ENCODE measurements around the gene ARNT2. TPM values are rescaled to one million over a fixed set of nuclear protein-coding genes. Genes with fewer than 3 reads are reported as not detected.
"Not testable (repeated sequence)": the region's sequence is repeated elsewhere in the genome, so short reads cannot be mapped to it uniquely, and the experiment has no call there.

ARNT2 gene
- total and polyA plus RNA-seq, 4 donors, result 0.63 to 16.2 (median 4.9) TPM

DNA sequence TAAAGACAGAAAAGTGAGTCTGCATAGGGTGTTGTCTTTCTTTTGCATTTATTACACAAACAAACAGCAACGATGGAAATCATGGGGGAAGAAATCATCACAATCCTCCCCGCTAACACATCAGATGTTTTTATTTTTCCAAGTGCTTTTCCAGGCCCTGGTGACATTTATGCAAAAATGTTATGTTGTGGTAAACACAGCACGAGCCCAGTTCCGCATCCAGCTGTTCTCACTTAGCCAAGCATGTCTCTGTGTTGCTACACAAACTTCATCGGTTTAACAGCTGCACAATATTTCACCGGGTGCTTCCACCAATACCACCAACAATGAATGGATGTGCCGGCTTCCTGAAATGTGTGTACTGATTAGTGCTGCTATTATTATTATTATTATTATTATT, 237.2 kb downstream of the ARNT2 start:
- H3K27ac ChIP-seq (ENCODE audit: low read depth in 1 of 2, low read length in 2 of 2), result no peak overlapping the region
- no peaks in the 10 kb centered on the region for H3K27me3 ChIP-seq (ENCODE audit: control insufficient read depth in 1 of 2, insufficient read depth in 2 of 2, low read length in 1 of 2)
- H3K36me3 ChIP-seq (ENCODE audit: control insufficient read depth in 1 of 2, insufficient read depth in 2 of 2, low read length in 1 of 2), result no peaks in the 10 kb centered on the region
- peaks cover 6% of the 10 kb centered on the region for H3K9me3 ChIP-seq (ENCODE audit: control insufficient read depth, low read length)
- DNase-seq (no peak), ATAC-seq (ENCODE audit: low FRiP score) (no peak)
- H3K4me3 ChIP-seq (ENCODE audit: low read length in 2 of 2), result no peak overlapping the region
- intact Hi-C loops (cut with DNase I), result no loop called here
- WGBS, 2 donors, result 92 to 95% methylated on average over 7 of the region's 7 CpGs
- no peaks in the 10 kb centered on the region for H3K4me1 ChIP-seq (ENCODE audit: control insufficient read depth in 1 of 2, insufficient read depth in 2 of 2, low read length in 2 of 2)

DNA sequence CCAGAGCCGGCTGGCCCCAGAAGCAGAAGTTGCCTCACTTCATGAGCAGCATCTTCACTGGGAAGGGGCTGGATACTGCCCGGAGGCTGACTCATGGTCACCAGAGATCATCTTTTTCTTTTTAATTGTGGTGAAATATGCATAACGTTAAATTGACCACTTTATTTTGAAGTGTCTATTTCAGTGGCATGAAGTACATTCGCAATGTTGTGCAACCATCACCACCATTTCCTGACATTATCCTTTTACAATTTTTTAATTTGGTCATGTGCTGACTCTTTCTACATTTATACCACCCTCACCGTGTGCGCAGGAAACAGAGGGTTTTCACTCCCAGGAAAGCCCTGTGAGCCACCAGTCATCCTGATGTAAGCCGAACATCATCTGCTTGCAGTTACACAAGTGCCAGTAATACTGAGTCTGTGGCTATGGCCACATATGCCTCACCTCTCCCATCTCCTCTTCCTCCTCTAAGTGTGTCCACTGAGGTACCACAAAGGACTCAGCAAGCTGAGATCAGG, 239.3 kb downstream of the ARNT2 start:
- Histone ChIP-seq H3K9me3 (ENCODE audit: control insufficient read depth, low read length) (peaks cover 6% of the 10 kb centered on the region), H3K27me3 (ENCODE audit: control insufficient read depth in 1 of 2, insufficient read depth in 2 of 2, low read length in 1 of 2) (no peaks in the 10 kb centered on the region), H3K27ac (ENCODE audit: low read depth in 1 of 2, low read length in 2 of 2) (no peak overlapping the region), H3K4me3 (ENCODE audit: low read length in 2 of 2) (no peak overlapping the region), H3K36me3 (ENCODE audit: control insufficient read depth in 1 of 2, insufficient read depth in 2 of 2, low read length in 1 of 2) (no peaks in the 10 kb centered on the region), H3K4me1 (ENCODE audit: control insufficient read depth in 1 of 2, insufficient read depth in 2 of 2, low read length in 2 of 2) (no peaks in the 10 kb centered on the region)
- DNase-seq, result no peak
- WGBS, 2 donors, result 73 to 80% methylated on average over 7 of the region's 7 CpGs
- intact Hi-C loops (cut with DNase I), result no loop called here
- no peak for ATAC-seq (ENCODE audit: low FRiP score)

DNA sequence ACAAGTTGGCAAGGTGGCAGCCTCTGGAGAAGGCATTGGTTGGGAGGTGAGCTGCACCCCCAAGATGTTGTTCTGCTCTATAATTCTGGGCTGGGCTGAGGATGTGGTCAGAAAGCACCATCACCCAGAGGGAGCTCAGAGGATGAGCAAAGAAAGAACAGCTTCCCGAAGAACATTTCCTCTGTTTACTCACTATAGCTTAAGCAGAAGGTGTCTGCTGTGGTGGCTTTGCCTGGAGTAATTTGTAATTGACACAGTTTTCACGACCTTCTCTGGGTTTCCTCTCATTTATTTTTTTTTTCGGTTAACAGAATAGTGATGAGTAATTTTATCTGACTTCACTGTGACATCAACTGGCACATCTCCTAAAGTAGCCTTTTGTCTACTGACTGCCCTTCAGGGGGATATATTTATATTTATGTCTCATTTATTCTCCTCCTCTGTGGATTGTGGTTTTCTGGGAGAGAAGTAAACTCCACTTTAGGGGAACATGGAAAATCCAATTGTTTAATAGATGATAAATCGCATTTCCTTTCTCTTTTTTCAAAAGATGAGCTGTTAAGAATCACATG, 241.4 kb downstream of the ARNT2 start:
- Histone ChIP-seq H3K9me3 (ENCODE audit: control insufficient read depth, low read length) (peaks cover 4% of the 10 kb centered on the region), H3K4me3 (ENCODE audit: low read length in 2 of 2) (no peak overlapping the region), H3K4me1 (ENCODE audit: control insufficient read depth in 1 of 2, insufficient read depth in 2 of 2, low read length in 2 of 2) (no peaks in the 10 kb centered on the region), H3K27ac (ENCODE audit: low read depth in 1 of 2, low read length in 2 of 2) (no peak overlapping the region), H3K27me3 (ENCODE audit: control insufficient read depth in 1 of 2, insufficient read depth in 2 of 2, low read length in 1 of 2) (no peaks in the 10 kb centered on the region), H3K36me3 (ENCODE audit: control insufficient read depth in 1 of 2, insufficient read depth in 2 of 2, low read length in 1 of 2) (no peaks in the 10 kb centered on the region)
- no peak for ATAC-seq (ENCODE audit: low FRiP score)
- WGBS, 2 donors, result 84% methylated on average over 4 of the region's 4 CpGs
- intact Hi-C loops (cut with DNase I), result no loop called here
- no peak for DNase-seq

DNA sequence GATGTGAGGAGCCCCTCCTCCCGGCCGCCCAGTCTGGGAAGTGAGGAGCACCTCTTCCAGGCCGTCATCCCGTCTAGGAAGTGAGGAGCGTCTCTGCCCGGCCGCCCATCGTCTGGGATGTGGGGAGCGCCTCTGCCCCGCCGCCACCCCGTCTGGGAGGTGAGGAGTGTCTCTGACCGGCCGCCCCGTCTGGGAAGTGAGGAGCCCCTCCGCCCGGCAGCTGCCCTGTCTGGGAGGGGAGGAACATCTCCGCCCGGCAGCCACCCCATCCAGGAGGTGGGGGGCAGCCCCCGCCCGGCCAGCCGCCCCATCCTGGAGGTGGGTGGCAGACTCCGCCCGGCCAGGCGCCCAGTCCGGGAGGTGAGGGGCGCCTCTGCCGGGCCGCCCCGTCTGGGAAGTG, 243.2 kb downstream of the ARNT2 start:
- H3K36me3 ChIP-seq (ENCODE audit: control insufficient read depth in 1 of 2, insufficient read depth in 2 of 2, low read length in 1 of 2); ATAC-seq (ENCODE audit: low FRiP score); H3K4me3 ChIP-seq (ENCODE audit: low read length in 2 of 2); H3K4me1 ChIP-seq (ENCODE audit: control insufficient read depth in 1 of 2, insufficient read depth in 2 of 2, low read length in 2 of 2); H3K9me3 ChIP-seq (ENCODE audit: control insufficient read depth, low read length); intact Hi-C loops (cut with DNase I); H3K27me3 ChIP-seq (ENCODE audit: control insufficient read depth in 1 of 2, insufficient read depth in 2 of 2, low read length in 1 of 2); DNase-seq; H3K27ac ChIP-seq (ENCODE audit: low read depth in 1 of 2, low read length in 2 of 2): not testable (repeated sequence)
- WGBS, 2 donors, result 95 to 96% methylated on average over 27 to 30 of the region's 30 CpGs

Small RNA genes lying within 50 kb of the gene (microRNA-seq; reads per million reads assigned to microRNA genes)
- 0 to 2.0 reads per million in 2 donors for gene MIR5572

Other genes starting within 250 kb of the ARNT2 start
- under 1 TPM in 1 of 2 donors, not detected in 1; 0.21 TPM for gene CTXND1, start 152.2 kb upstream of the ARNT2 start, total RNA-seq
- gene CTXND1, start 152.2 kb upstream of the ARNT2 start, polyA plus RNA-seq, result under 1 TPM in 1 of 2 donors, not detected in 1; 0.05 TPM